Natural killer cell treated with Interleukin-12 subunit alpha and Interleukin-12 subunit beta and Interleukin-15 and Interleukin-18, amount 100 ng/mL, for 72 hours (primary cell): ENCODE data around the gene PLSCR4. TPM values are rescaled to one million over a fixed set of nuclear protein-coding genes. Genes with fewer than 3 reads are reported as not detected.

Experiments
- ATAC-seq, 2 donors: fragments of 150-1000 bp; cut with Tn5 transposase in 1 of 2; sonication (Bioruptor Pico), chemical (Tn5 transposase) in 1 of 2; 2 replicates each; pipeline ENCODE4 v1.10.0; 2021
- DNase-seq: peaks from one replicate; pipeline ENCODE4 v3.0.0; 2022; ENCODE audit warnings: low spot score
- H3K27ac Mint-ChIP-seq, 2 donors: 1 replicate in 1 of 2; 2 replicates in 1 of 2; pipeline ENCODE4 v1.8.0; 2022; ENCODE audit warnings: mixed read lengths in 2 of 2, mild to moderate bottlenecking in 1 of 2, moderate library complexity in 1 of 2
- H3K27me3 Mint-ChIP-seq, 2 donors: 1 replicate in 1 of 2; 2 replicates in 1 of 2; pipeline ENCODE4 v1.8.0; 2022; ENCODE audit warnings: mixed read lengths in 2 of 2
- H3K36me3 Mint-ChIP-seq: one replicate; pipeline ENCODE4 v1.8.0; 2022; ENCODE audit warnings: mixed read lengths
- H3K4me1 Mint-ChIP-seq, 2 donors: 1 replicate in 1 of 2; 2 replicates in 1 of 2; pipeline ENCODE4 v1.8.0; 2022; ENCODE audit warnings: low read depth in 2 of 2, mixed read lengths in 2 of 2, mild to moderate bottlenecking in 1 of 2
- H3K4me3 Mint-ChIP-seq: one replicate; pipeline ENCODE4 v1.8.0; 2022; ENCODE audit warnings: mixed read lengths
- H3K9me3 Mint-ChIP-seq: 2 replicates; pipeline ENCODE4 v1.8.0; 2022; ENCODE audit warnings: mixed read lengths
- total RNA-seq, 2 donors: library from RNA; stranded (reverse); gene quantifications; one replicate each; pipeline ENCODE4 v1.2.3, GENCODE V29; 2022

The PLSCR4 gene
- total RNA-seq, 2 donors from 2014 or later: not detected

DNA sequence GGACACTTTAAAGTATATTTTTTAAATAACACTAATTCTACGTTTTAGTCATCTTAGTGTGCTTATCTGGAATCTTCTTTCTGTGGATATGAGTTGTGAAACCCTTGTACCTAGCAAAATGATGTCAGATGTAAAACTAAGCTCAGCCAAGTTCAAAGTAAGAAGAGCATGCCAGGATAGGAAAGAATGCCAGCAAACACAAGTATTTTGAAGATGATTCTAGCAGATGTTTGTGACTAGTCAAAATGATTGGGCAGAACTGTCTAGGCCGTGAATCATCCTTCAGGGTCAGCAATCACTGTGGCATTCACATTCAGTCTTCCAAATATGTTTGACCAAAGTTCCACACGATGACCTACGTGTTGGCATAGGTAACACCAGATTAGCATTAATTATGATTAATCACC lies 84.5 kb downstream of the PLSCR4 start:
- Mint-ChIP-seq H3K36me3 (peaks cover 6% of the 10 kb centered on the region), H3K9me3 (peaks cover 4% of the 10 kb centered on the region), H3K4me3 (no peak overlapping the region), H3K27me3 (peaks cover 10 to 39% of the 10 kb centered on the region in 2 donors), H3K4me1 (peaks cover 0 to 5% of the 10 kb centered on the region in 2 donors), H3K27ac (no peak overlapping the region)
- ATAC-seq (no peak), DNase-seq (no peak)

DNA sequence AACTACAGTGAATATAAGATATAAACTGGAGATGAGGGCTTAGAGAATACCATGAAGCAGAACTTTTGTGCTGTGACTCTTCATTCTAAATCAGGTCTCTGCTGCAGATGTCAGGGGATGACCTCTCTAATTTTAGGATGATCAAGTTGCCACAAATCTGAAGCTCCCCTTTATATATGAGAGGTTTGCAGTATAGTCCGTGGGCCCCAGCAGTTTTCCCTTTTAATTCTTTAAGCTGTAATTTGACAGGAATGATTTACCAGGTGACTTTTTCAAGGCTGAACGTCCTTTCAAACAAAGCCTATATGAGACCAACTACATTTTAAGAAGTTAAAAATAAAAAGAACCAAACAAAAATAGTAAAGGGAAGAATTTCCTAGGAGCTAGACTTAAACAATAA lies 85.0 kb downstream of the PLSCR4 start:
- no peak overlapping the region for H3K27ac Mint-ChIP-seq
- H3K27me3 Mint-ChIP-seq: peaks cover 10 to 35% of the 10 kb centered on the region in 2 donors
- ATAC-seq: no peak

DNA sequence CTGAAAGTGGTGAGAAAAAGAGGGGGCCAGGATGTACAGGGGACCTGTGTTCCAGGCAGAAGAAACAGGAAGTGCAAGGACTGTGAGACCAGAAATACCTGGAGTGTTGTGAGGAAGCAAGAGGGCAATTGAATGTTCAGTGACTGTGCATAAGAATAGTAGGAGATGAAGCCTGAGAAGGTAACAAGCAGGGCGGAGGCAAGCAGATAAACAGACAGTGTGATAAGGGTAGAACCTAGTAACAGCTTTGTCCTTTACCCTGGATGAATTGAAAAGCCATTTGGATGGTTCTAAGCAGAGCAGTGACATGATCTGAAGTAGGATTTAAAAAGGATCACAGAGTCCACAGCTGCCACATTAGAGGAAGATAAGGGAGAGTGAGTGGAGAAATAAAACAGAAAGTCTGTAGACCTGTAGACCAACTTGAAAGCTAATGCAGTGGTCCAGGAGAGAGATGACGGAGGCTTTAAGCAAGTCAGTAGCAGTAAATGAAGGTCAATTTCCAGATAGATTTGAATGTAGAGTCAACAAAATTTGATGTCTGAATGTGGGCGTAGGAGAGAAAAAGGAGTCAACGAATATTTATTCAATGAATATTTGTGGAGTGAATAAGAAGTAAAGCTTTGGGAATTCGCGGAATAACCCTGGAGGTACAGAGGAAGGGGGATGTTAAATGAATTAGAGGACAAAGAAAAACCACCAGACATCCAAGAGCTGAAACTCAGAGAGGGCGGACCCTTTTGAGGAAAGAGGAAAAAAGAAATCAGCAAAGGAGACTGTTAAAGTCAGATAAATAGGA lies 85.7 kb downstream of the PLSCR4 start:
- Mint-ChIP-seq H3K9me3 (peaks cover 4% of the 10 kb centered on the region), H3K36me3 (peaks cover 6% of the 10 kb centered on the region), H3K27me3 (peaks cover 12 to 33% of the 10 kb centered on the region in 2 donors), H3K27ac (no peak overlapping the region), H3K4me3 (no peak overlapping the region), H3K4me1 (peaks cover 0 to 5% of the 10 kb centered on the region in 2 donors)
- no peak for DNase-seq
- ATAC-seq: no peak

More for the DNA sequence above, 85.0 kb downstream of the PLSCR4 start:
- Mint-ChIP-seq H3K4me3 (no peak overlapping the region), H3K4me1 (peaks cover 0 to 5% of the 10 kb centered on the region in 2 donors), H3K9me3 (peaks cover 4% of the 10 kb centered on the region), H3K36me3 (peaks cover 6% of the 10 kb centered on the region)
- DNase-seq: no peak

DNA sequence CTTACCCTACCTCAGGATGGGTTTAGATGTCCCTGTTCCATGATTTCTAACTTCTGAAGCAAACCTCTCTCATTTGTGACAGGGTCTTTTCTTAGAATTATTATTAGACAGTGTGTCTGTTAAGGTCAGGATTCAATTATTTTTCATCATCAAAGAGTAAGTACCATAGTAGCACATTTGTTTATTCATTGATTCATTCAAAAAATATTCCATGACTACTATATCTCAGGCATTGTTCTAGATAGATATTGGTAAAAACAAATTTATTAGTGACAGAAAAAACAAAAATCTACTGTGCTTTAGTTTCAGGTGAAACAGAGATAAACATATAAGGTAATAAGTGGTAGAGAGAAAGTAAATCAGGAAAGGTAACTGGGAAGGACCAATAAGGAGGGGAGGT lies 86.4 kb downstream of the PLSCR4 start:
- Mint-ChIP-seq H3K27ac (no peak overlapping the region), H3K9me3 (peaks cover 4% of the 10 kb centered on the region), H3K4me3 (no peak overlapping the region), H3K27me3 (peaks cover 17 to 40% of the 10 kb centered on the region in 2 donors), H3K36me3 (peaks cover 12% of the 10 kb centered on the region), H3K4me1 (peaks cover 3 to 11% of the 10 kb centered on the region in 2 donors)
- no peak for DNase-seq
- no peak for ATAC-seq

DNA sequence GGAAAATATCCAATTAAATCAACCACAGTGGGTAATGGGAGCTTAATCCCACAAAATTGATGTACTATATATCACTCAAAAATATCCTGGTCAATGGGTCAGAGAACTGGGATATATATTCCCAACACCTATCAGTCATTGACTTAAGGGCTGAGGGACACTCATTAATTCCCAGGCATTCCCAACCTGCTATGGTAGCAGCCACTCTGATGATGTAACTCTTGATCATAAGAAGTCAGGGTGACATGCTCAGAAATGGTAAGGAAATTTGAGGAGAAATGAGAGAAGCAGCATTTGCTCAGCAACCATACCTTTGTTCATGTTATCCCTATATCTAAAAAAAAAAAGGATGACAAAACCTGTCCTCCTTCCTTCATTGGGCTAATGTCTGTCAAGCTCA lies 86.8 kb downstream of the PLSCR4 start:
- ATAC-seq (no peak), DNase-seq (no peak)
- peaks cover 3 to 11% of the 10 kb centered on the region in 2 donors for H3K4me1 Mint-ChIP-seq
- no peak overlapping the region for H3K4me3 Mint-ChIP-seq
- peaks cover 4% of the 10 kb centered on the region for H3K9me3 Mint-ChIP-seq
- peaks cover 18 to 43% of the 10 kb centered on the region in 2 donors for H3K27me3 Mint-ChIP-seq
- no peak overlapping the region for H3K27ac Mint-ChIP-seq
- H3K36me3 Mint-ChIP-seq: peaks cover 12% of the 10 kb centered on the region

DNA sequence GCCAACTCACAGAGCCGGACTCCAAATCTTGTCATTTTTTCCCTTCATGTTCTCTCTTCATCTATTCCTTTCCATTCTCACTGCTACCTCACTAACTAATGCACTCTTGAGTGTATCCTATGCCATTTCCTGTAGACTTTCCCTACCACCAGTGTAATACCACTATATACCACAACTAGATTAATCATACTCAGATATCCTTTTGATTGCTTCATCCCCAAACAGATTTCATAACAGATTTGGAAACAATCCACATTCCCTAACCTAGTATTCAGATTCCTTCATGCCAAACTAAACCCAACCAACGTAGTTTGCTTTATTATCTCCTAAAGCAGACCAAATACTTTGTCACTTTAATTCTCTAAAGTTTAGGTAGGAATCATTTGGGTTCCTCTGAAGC lies 87.3 kb downstream of the PLSCR4 start:
- Mint-ChIP-seq H3K27me3 (peaks cover 20 to 46% of the 10 kb centered on the region in 2 donors), H3K27ac (no peak overlapping the region), H3K36me3 (peaks cover 12% of the 10 kb centered on the region), H3K4me1 (peaks cover 3 to 11% of the 10 kb centered on the region in 2 donors), H3K4me3 (no peak overlapping the region), H3K9me3 (peaks cover 4% of the 10 kb centered on the region)
- DNase-seq: no peak
- ATAC-seq: no peak

DNA sequence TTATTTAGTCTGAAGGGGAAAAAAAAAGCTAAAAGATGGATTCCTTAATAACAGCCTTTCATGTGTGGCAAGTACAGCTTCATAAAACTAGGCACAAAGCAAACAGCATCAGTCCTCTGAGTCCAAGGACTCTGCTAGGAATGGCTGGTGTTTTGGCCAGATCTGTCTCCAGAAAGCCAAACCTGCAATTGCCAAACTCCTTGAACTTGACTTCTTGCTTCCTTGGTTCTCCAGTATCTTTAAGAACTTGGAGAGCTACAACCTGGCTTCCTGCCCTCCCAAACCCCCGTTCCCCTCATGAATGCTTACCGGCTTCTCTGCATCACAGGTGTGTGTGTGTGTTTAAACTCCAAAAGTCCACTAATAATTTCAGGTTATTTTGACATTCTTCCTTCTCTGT lies 88.3 kb downstream of the PLSCR4 start:
- no peak for ATAC-seq
- DNase-seq: no peak
- Mint-ChIP-seq H3K9me3 (peaks cover 4% of the 10 kb centered on the region), H3K36me3 (peaks cover 12% of the 10 kb centered on the region), H3K27ac (no peak overlapping the region), H3K4me1 (peaks cover 3 to 11% of the 10 kb centered on the region in 2 donors), H3K4me3 (no peak overlapping the region), H3K27me3 (peaks cover 20 to 46% of the 10 kb centered on the region in 2 donors)

DNA sequence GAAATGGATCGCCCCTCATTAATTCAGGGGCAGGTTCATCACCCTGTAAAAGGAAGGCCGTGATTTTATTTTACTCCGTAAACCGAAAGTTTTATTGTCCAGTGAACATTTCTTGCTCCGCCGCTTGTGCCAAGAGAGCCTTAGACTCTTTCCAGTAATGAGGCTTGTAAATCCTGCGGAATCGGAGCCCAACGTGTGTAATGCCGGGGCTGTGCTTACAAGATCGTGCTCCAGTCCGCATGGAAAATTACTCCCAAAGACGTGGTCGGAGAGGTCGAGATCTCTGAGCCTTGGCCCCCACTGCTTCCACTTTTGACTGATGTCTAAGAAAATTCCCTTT lies 89.3 kb downstream of the PLSCR4 start:
- H3K36me3 Mint-ChIP-seq: peaks cover 12% of the 10 kb centered on the region
- peaks cover 4% of the 10 kb centered on the region for H3K9me3 Mint-ChIP-seq
- H3K4me1 Mint-ChIP-seq: peaks cover 3 to 11% of the 10 kb centered on the region in 2 donors
- no peak for ATAC-seq
- no peak overlapping the region for H3K27ac Mint-ChIP-seq
- no peak for DNase-seq
- peaks cover 20 to 52% of the 10 kb centered on the region in 2 donors for H3K27me3 Mint-ChIP-seq
- H3K4me3 Mint-ChIP-seq: no peak overlapping the region

DNA sequence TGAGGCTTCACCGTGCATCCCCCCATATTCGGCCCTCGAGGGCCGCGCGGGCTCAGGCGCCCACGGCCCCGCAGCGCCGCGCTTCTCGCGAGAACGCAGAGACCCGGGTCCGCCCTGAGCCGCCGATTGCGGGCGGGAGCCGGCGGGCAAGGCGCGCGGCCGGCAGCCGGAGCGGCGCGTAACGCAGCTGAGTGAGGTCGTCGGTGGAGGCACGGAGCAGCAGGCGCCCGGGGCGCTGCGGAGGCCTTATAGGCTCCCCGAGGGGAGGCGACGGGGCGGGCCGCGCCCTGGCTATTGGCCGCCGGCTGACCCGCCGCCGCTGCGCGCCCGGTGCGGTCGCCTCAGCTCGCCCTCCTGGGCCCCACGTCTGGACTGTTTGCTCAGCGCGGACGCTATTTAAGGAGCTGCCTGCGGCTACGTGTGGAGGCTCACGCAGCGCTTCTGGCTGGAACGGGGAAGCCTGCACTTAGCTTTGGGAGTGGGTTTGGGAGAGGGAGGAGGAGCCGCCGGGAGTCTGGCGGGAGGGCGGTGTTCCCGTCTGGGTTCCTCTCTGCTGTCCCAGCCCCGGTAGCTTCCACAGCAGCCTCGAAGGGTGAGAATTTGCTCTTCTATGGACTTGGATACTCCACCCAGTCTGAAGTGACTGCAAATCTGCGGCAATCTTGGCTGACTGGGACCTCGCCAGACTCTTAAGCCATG lies 89.8 kb downstream of the PLSCR4 start, which contains the start of gene PLOD2:
TSS of gene PLOD2 (minus strand) at position 221 of the 699 bp plus-strand sequence. CDS start at position 26, 195 bp downstream.
- peaks cover 3 to 11% of the 10 kb centered on the region in 2 donors for H3K4me1 Mint-ChIP-seq

DNA sequence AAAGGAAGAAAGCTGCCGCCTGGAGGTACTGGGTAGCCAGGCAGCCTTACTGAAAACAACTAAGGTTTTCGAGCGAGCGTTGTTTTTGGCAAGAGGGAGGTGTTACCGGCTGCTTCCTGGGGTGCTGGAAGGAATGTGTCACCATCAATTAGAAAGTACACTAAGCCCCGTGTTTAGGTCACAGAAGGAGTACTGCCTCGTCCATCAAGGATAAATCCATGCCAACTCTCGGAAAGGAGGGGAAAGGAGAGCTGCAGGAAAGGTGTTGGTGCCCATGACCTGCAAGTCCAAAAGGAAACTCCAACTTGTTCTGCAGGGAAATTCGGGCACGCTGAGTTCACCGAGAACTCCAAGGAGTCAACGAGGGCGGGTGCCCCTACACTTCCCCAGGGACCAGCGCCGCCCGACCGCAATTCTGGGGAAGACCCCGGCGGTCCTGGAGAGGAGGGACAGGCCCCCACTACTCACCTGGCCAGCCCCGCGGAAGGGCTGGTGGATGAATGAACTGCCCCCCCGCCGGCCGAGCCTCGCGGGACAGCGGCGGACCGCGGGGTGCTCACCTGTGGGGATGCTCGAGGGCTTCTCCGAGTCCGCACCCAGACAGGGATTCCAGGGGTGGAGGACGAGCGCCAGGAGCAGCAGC lies 90.5 kb downstream of the PLSCR4 start:
- Mint-ChIP-seq H3K27ac (no peak overlapping the region), H3K4me1 (peaks cover 3 to 11% of the 10 kb centered on the region in 2 donors), H3K27me3 (peaks cover 20 to 52% of the 10 kb centered on the region in 2 donors), H3K4me3 (peak overlapping the region; percentile 43), H3K36me3 (peaks cover 12% of the 10 kb centered on the region), H3K9me3 (peaks cover 4% of the 10 kb centered on the region)
- DNase-seq (no peak), ATAC-seq (peak; percentile 13 to 57)

More for the DNA sequence above, 89.8 kb downstream of the PLSCR4 start, which contains the start of gene PLOD2:
- Mint-ChIP-seq H3K36me3 (peaks cover 12% of the 10 kb centered on the region), H3K27ac (no peak within 1 kb of the TSS), H3K4me3 (peak within 1 kb of the TSS; percentile 43), H3K27me3 (peaks cover 20 to 53% of the 10 kb centered on the region in 2 donors), H3K9me3 (peaks cover 4% of the 10 kb centered on the region)
- ATAC-seq (peak; percentile 75 to 85), DNase-seq (no peak)

DNA sequence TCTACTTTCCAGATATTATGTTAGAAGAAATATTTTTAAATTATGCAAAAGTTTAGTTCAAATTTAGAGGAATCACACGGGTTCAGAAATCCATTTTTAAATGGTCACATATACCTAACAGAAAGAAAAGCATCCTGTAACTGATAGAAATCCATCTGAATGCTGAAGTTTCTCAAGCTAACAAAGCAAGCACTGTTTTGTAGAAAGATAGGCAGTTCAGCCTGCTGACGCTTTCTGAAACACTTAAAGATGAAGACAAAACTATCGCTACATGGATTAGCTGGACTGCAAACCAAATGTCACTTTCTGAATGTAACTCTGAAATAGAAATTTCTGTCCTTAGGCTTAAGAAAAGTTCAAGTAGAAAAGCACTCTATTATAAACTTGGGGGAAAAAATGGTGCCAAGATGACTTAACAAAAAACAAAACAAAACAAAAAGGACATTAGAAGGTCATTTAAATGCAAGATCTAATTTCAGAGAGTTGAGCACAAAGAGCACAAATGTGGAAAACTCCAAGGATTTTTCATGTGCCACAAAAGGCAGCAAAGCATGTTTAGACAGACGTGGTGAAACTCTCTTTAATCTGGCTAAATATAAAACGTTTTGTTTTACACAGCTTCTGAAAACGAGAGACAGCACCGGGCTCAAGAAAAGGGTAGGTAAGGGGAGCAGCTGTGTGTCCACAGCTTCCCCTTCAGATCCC lies 91.1 kb downstream of the PLSCR4 start:
- H3K27me3 Mint-ChIP-seq: peaks cover 20 to 45% of the 10 kb centered on the region in 2 donors
- ATAC-seq: no peak
- H3K27ac Mint-ChIP-seq: no peak overlapping the region
- H3K9me3 Mint-ChIP-seq: peaks cover 4% of the 10 kb centered on the region
- H3K36me3 Mint-ChIP-seq: peaks cover 12% of the 10 kb centered on the region
- peak overlapping the region; percentile 43 for H3K4me3 Mint-ChIP-seq
- DNase-seq: no peak
- peaks cover 3 to 11% of the 10 kb centered on the region in 2 donors for H3K4me1 Mint-ChIP-seq

DNA sequence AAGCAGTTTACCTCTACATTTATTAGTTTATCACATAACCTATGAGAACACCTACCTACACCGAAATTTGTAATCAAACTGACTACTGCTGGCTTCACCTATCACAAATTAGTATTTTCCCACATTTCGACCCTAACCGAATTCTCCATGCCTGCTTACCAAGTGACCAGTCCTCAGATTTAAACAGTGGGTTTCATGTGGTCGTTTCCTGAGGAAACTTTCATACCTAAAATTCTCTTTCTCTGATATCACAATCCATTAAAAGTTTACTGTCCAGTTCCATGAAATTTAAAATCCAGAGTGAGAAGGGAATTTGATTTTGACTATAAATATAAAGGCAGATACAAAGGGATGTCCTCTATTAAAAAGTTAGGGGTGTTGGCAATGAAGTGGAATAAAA lies 91.9 kb downstream of the PLSCR4 start:
- Mint-ChIP-seq H3K4me1 (peaks cover 3 to 11% of the 10 kb centered on the region in 2 donors), H3K27ac (no peak overlapping the region), H3K36me3 (peaks cover 12% of the 10 kb centered on the region), H3K9me3 (peaks cover 4% of the 10 kb centered on the region), H3K27me3 (peaks cover 20 to 42% of the 10 kb centered on the region in 2 donors), H3K4me3 (no peak overlapping the region)
- ATAC-seq: no peak
- DNase-seq: no peak
